ENCODE measurements around the gene UBE3B.

- no peak for TF ChIP-seq CTCF (IDR thresholded peaks at IDR 0.05; ENCODE audit: low read depth, low read length, poor library complexity, severe bottlenecking)
- TF ChIP-seq EZH2phosphoT487 (IDR thresholded peaks at IDR 0.05; ENCODE audit: borderline replicate concordance, low read length) = no peak
These were observed 96.4 kb downstream of the UBE3B start for GRCh38 chr12:109573914-109574244.

Measured in DOHH2 (cell line).